ENCODE measurements around the gene PRDM16.

The PRDM16 gene

DNA sequence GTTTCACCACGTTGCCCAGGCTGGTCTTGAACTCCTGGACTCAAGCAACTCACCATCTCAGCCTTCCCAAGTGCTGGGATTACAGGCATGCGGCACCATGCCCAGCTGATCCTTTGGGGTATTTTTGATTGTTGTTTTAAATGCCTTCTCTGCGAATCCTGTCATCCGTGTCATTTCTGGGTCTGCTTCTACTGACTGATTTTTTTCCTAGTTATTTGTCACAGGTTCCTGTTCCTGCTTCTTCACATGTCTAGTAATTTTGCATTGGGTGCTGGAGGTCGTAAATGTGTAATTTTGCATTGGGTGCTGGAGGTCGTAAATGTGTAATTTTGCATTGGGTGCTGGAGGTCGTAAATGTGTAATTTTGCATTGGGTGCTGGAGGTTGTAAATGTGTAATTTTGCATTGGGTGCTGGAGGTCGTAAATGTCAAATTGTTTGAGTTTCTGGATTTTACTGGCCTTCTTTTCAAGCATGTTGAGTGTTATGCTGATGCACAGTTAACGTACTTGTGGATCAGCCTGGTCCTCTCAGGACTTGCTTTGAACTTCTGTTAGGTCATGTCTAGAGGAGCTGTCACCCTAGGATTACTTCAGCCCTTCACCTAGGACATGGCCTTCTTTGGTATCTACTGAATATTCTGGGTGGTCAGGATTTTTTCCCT lies 381.3 kb downstream of the PRDM16 start:
- no peak for DNase-seq

DNA sequence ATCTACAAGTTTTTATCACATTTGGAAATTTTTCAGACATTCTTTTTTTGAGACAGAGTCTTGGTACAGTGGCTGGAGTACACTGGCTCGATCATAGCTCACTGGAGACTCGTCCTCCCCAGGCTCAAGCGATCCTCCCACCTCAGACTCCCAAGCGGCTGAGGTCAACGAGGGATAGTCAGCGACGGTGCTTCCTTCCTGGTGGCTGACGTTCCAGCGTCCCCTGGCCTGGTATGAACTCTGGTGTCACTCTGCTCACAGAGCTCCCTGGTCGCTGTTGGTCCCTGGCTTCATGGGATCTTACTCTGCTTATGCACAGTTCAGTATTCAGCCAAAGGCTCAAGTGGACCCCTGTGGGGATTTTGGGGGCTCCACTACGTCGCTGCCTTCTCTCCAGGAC lies 382.0 kb downstream of the PRDM16 start:
- DNase-seq = no peak

DNA sequence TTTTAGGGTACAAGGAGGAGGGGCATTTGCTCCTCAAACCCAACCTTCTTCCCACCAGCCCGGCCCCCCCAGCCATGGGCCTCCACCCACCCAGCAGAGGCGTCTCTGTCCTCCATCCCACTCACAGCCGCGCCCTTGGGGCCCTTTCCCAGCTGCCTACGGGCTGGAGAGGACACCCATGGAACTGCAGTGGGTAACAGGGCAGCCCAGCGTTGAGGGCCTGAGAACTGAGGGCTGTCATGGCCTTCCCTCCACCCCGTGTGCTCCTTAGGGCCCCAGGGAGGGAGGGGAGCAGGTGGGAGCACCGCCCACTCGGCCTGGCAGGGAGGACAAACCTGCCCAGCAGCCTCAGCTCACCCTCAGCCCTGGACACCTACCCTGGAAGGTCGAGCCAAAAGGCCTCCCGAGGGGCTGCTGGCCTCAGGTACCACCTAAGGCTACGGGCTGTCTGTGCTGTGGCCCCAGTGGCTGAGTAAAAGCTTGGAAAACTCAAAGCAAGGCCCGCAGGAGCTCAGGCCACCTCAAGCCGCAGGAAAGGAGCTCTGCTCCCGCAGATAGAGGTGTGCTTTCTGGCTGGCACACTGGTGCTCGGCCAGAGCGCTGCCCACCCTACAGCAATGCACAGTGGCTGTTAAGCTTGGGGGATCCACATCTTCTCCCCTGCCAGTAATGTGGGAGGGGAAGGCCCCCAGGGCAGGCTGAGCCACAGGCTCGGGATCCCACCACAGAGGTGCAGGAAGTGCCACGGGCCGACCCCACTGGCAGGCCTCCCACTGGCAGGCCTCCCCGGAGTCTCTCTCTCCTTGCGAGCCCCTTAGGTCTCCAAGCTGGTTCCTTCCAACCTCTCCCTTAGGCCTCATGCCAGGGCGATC lies 383.2 kb downstream of the PRDM16 start:
- DNase-seq = no peak

GRCh38 chr1:3452866-3453175 lies 383.8 kb downstream of the PRDM16 start:
- DNase-seq = no peak

DNA sequence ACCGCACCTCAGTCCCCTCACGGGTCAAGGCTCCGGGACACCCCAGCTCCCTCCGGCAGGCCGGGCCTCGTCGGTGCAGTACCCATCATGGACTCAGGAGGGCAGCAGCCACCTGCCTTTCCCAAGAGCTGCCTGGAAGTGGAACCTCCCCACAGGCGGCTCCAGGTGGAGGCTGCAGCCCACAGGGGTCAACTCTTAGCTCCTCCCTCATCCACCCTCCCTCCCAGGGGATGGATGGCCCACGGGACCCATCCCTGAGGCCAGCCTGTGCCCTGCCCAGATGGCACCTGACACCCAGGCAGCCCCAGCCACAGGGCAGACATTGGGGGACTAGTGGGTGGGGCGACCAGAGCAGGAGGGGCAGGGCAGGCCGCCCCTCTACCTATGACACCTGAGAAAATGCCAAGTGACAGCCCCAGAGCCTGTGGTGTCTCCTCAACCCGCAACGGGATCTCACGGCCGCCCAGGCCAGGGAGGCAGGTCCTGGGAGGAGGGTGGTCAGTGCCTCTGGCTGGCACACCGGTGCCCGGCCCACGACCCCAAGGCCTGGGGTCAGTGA lies 384.3 kb downstream of the PRDM16 start:
- DNase-seq = peak; percentile 64

GRCh38 chr1:3453891-3454810 lies 385.1 kb downstream of the PRDM16 start, which contains the start of gene ARHGEF16:
ARHGEF16 (plus strand) TSS chr1:3454665; CDS start chr1:3463085, 8,420 bp downstream.
- peak; percentile 36 for DNase-seq

DNA sequence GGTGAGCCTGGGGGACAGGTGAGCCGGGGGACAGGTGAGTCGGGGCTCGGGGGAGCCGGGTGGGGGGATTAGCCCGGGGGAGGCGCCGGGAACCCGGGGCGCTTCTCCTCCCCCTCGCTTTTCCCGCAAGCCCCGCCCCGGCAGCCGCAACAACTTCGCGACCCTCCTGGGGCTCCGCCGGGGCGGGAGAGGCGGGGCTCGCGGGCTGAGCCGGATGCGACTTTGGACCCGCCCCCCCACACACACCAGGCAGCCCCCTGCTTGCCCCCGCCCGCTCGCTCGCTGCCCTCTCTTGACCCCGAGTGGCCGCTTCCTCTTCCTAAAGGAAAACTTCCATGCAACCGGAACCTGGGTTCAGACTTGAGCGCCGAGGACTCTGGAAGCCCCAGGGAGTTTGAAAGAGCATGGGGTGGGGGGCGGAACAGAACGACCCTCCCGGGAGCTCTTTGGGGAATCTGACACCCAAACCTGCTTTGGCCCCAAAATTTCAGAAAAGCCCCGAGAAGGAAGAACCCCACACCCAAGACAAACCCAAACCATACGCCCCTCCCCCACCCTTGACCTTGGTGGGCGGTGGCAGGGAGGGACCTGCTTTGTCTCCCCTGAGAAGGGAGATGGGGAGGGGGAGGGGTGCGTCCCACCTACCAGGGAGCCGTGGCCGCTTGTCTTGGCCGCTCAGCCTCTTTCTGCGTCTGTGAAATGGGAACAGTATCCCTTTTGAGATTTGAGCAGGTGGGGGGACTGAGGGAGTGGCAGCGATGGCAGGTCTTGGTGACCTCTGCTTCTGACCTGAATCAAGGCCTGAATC lies 386.0 kb downstream of the PRDM16 start:
- DNase-seq = peak; percentile 21

- no peak for DNase-seq
Observed at GRCh38 chr1:3455670-3456448, 386.9 kb downstream of the PRDM16 start.

- no peak for DNase-seq
Observed at GRCh38 chr1:3456449-3456963, 387.5 kb downstream of the PRDM16 start.

DNA sequence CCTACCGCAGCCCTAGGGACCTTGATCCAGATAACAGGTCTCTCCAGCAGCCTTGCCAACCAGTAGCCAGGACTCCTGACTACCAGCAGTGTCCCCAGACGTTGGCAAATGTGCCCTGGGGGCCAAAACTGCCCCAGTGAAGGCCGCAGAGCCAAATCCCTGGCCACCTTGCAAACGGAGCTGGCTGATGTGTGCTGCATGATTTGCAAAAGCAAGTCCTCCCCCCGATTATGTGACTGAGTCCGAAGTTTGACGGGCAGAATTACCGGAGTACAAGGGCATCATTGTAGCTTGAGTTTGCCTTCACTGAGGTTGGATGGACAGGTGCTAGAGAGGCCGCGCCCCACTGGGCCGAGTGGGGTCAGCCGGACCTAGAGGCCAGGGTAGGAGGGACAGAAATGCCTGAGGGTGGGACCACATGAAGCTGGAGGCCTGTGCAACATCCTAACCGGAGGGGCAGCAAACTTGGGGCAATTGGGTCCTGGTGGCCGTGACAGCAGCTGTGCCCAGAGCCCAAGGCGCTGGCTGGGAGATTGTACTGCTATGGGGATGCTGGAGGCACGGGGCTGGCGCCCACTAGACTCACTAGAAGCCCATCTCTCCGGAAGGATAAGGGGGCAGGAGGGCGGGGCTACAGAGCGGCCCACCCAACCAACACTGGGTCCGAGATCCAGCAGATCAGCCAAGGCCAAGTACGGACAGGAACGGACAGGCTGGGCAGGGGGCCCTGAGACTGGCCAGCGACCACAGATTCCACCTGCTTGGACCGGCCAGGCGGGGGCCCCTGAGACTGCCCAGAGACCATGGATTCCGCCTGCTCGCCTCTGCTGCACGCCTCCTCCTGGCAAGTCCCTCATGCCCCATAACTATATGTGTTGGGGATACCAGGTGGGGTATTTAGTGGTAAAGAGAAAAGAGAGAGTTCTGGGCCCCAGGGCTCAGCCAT lies 388.2 kb downstream of the PRDM16 start:
- no peak for DNase-seq

- no peak for DNase-seq
Observed at GRCh38 chr1:3457910-3458883, 389.2 kb downstream of the PRDM16 start.

GRCh38 chr1:3459051-3459908 lies 390.3 kb downstream of the PRDM16 start:
- DNase-seq = no peak

DNA sequence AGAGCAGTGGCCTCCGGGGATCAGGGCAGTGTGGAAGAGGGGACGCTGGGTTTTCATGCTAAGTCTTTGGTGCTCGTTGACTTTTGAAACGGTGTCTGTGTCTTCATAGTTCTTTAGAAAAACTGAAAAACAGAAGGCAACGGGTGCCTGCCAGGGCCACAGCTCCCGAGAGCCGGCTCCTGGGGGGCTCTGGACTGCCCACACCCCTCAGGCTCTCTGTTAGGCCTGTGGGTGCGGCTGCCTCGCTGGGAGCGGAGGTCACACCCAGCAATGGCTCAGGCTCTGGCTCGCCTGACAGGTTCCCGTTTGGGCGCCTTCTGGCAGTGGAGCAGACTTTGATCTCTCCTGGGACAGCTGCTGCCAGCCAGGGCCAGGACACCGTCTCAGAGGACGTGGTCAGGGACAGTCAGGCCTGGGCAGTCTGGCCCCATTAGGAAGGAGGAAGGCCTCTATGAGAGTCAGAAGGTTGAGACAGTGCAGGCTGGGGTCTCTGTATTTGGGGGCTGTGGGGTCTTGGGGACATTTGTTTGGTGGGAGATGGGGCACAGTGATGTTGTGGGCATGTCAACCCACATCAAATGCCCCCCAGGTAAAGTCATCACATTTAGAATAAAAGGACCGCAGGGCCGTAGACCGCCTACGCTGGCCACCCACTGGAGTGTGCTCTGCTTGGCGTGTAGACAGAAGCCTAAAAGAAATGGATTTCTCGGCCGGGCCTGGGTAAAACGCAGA lies 391.1 kb downstream of the PRDM16 start:
- DNase-seq = no peak

GRCh38 chr1:3460672-3461131 lies 391.7 kb downstream of the PRDM16 start:
- no peak for DNase-seq

DNA sequence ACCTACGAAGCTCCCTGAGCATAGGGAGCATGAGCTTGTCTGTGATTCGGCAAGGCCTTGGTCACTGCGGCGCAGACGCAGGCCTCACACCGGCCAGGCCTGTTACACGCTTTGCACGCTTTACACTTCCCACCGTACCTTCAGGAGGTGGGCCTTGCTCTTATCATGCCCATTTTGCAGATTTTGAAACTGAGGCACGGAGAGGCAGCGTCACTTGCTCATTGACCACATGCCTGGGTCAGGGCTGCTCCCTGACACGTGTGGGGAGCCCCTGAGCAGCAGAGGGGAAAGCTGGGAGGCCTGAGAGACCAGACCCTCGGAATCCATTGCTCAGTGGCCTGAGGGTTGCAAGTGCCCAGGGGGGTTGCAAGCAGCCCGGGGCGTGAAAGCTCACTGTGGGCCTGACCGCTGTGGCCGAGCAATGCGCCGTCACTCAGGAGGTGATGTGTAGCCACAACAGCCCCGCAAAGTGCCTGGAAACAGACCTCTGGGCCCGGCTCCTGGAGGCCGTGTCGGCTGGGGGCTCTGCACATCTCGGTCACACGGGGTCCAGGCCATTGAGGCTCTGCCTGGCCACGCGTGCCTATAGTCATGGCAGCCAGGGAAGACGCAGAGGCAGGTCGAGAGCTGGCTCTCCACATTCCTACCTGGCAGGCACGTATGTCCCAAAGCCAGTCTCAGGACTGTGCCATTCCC lies 392.4 kb downstream of the PRDM16 start:
- DNase-seq = no peak

DNA sequence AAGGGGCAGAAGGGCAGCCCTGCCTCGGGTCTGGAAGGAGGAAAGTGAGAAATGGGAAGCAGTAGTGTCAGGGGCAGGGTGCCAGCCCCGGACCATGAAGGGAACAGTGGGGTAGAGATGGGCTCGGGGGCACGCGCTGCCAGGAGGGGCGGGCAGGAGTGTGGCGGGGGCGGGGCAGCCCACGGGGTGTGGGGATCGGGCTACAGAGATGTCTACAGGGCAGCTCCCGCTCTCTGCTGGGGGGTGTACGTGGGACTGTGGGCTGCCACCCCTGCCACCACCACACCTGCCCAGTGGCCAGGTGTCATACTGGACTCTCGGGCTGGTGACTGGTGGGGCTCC lies 392.9 kb downstream of the PRDM16 start:
- DNase-seq = no peak

Data from NCI-H82 (cell line).